ENCODE data around the gene SAP30L. TPM values are rescaled to one million over a fixed set of nuclear protein-coding genes. Genes with fewer than 3 reads are reported as not detected.

SAP30L gene
- total RNA-seq, 1 experiment from 2014 or later: 53.0 TPM

DNA sequence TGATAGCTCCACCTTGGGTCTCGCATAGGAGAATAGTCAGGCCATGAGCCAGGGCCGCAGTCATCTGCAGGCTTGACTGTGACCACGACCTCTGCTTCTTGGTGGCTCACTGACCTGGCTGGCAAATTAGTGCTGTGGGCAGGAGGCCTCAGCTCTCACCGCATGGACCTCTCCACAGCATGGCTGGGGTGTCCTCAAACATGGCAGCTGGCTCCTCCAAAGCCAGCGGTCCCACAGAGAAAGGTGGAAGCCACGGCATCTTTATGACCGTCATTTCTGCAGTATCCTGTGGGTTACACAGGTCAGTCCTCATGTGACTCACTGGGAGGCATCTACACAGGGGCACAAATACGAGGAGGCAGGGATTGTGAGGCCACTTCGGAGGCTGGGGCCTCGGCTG lies 43.2 kb upstream of the SAP30L start:
- DNase-seq: no peak
- no peaks in the 10 kb centered on the region for H3K79me2 ChIP-seq (ENCODE audit: low read depth)
- H3K27ac ChIP-seq: no peak overlapping the region
- H2AFZ ChIP-seq: no peak overlapping the region
- POLR2A ChIA-PET (ENCODE audit: unreplicated experiment): no interaction called here
- intact Hi-C loops (cut with micrococcal nuclease; ENCODE audit: unreplicated experiment): loop anchor here (5.0 kb wide), 1 partner anchor 420 kb away; no protein-coding TSS in a partner anchor
- H3K9me2 ChIP-seq (ENCODE audit: insufficient read depth): no peaks in the 10 kb centered on the region
- H4K20me1 ChIP-seq (ENCODE audit: insufficient read depth): no peaks in the 10 kb centered on the region
- H3K4me3 ChIP-seq: no peak overlapping the region
- BruUV-seq (replicated peaks): no TSS peak
- no peaks in the 10 kb centered on the region for H3F3A ChIP-seq (ENCODE audit: insufficient read depth, low read depth)
- TF ChIP-seq, protein P1, sequence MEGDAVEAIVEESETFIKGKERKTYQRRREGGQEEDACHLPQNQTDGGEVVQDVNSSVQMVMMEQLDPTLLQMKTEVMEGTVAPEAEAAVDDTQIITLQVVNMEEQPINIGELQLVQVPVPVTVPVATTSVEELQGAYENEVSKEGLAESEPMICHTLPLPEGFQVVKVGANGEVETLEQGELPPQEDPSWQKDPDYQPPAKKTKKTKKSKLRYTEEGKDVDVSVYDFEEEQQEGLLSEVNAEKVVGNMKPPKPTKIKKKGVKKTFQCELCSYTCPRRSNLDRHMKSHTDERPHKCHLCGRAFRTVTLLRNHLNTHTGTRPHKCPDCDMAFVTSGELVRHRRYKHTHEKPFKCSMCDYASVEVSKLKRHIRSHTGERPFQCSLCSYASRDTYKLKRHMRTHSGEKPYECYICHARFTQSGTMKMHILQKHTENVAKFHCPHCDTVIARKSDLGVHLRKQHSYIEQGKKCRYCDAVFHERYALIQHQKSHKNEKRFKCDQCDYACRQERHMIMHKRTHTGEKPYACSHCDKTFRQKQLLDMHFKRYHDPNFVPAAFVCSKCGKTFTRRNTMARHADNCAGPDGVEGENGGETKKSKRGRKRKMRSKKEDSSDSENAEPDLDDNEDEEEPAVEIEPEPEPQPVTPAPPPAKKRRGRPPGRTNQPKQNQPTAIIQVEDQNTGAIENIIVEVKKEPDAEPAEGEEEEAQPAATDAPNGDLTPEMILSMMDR (conservative IDR thresholded peaks at IDR 0.05): no peak
- no peak for TF ChIP-seq EZH2 (IDR thresholded peaks at IDR 0.05; ENCODE audit: low read depth)
- no peaks in the 10 kb centered on the region for H3K9me3 ChIP-seq (ENCODE audit: insufficient read depth, low read depth)
- no peaks in the 10 kb centered on the region for H3K27me3 ChIP-seq (ENCODE audit: insufficient read depth, low read depth)
- H3K36me3 ChIP-seq (ENCODE audit: low read depth): 0 out of 2 replicates have a peak, but pooled peaks cover 5% of the 10 kb centered on the region
- no peak overlapping the region for H3K4me2 ChIP-seq
- CTCF ChIA-PET: no interaction called here
- H3K4me1 ChIP-seq (replicated peaks; ENCODE audit: insufficient read depth): no peaks in the 10 kb centered on the region

DNA sequence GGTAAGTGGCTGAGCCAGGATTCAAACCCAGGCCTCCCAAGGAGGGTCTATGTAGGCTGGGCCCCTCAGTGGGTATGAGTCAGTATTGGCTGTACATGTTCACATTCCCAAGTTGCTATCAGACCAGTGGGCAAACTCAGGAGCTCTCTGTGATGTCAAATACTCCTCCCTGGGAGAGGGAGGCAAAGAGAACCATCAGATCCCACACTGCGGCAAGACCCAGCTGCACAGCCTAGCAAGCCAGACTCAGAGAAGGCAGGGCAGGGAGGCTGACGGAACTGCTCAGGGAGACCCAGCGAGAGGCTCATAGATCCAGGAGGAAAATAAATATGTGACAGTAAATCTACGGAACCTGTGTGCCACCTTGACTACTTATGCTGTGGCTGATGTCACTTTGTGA lies 42.6 kb upstream of the SAP30L start:
- Histone ChIP-seq H4K20me1 (ENCODE audit: insufficient read depth) (no peaks in the 10 kb centered on the region), H3K4me3 (no peak overlapping the region), H3K9me2 (ENCODE audit: insufficient read depth) (no peaks in the 10 kb centered on the region), H3K27me3 (ENCODE audit: insufficient read depth, low read depth) (no peaks in the 10 kb centered on the region), H3F3A (ENCODE audit: insufficient read depth, low read depth) (no peaks in the 10 kb centered on the region), H3K4me2 (no peak overlapping the region), H3K9me3 (ENCODE audit: insufficient read depth, low read depth) (no peaks in the 10 kb centered on the region), H3K36me3 (ENCODE audit: low read depth) (0 out of 2 replicates have a peak, but pooled peaks cover 5% of the 10 kb centered on the region), H3K79me2 (ENCODE audit: low read depth) (no peaks in the 10 kb centered on the region), H3K4me1 (replicated peaks; ENCODE audit: insufficient read depth) (no peaks in the 10 kb centered on the region), H3K27ac (no peak overlapping the region), H2AFZ (no peak overlapping the region)
- intact Hi-C loops (cut with micrococcal nuclease; ENCODE audit: unreplicated experiment): loop anchor here (5.0 kb wide), 1 partner anchor 421 kb away; no protein-coding TSS in a partner anchor
- CTCF ChIA-PET: no interaction called here
- no TSS peak for BruUV-seq (replicated peaks)
- DNase-seq: no peak
- TF ChIP-seq EZH2 (IDR thresholded peaks at IDR 0.05; ENCODE audit: low read depth): no peak
- TF ChIP-seq, protein P1 (conservative IDR thresholded peaks at IDR 0.05): no peak
- POLR2A ChIA-PET (ENCODE audit: unreplicated experiment): no interaction called here

DNA sequence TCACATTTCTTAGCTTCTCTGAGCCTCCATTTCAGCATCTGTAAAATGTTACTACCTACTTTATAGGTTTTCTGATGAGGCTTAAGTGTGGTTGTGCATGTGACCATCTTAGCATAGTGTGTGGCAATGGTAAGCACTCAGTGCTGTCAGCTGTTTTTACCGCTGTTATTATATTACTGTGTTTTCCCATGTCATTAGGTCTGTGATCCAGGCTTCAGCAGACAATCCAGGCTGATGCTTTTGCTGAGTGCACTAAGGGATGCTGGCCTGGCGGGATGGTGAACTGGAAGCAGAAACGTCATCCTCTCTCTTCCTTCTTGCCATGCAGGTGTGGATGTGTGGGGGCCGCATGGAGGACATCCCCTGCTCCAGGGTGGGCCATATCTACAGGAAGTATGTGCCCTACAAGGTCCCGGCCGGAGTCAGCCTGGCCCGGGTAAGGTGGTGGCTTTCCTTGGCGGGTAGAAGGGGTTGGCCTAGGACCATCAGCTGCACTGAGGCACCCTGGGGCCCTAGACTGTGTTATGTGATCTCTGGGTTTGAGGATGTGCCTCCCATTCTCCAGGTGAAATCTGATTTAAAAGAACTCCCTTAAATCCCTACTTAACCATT lies 41.9 kb upstream of the SAP30L start:
- intact Hi-C loops (cut with micrococcal nuclease; ENCODE audit: unreplicated experiment): loop anchor here (5.0 kb wide), 1 partner anchor 422 kb away; no protein-coding TSS in a partner anchor
- DNase-seq: no peak
- Histone ChIP-seq H3K4me1 (replicated peaks; ENCODE audit: insufficient read depth) (no peaks in the 10 kb centered on the region), H3K4me3 (no peak overlapping the region), H3K27me3 (ENCODE audit: insufficient read depth, low read depth) (no peaks in the 10 kb centered on the region), H4K20me1 (ENCODE audit: insufficient read depth) (no peaks in the 10 kb centered on the region), H3K79me2 (ENCODE audit: low read depth) (no peaks in the 10 kb centered on the region), H2AFZ (no peak overlapping the region), H3K9me3 (ENCODE audit: insufficient read depth, low read depth) (no peaks in the 10 kb centered on the region), H3K36me3 (ENCODE audit: low read depth) (0 out of 2 replicates have a peak, but pooled peaks cover 5% of the 10 kb centered on the region), H3K27ac (no peak overlapping the region), H3F3A (ENCODE audit: insufficient read depth, low read depth) (no peaks in the 10 kb centered on the region), H3K4me2 (no peak overlapping the region), H3K9me2 (ENCODE audit: insufficient read depth) (no peaks in the 10 kb centered on the region)
- no TSS peak for BruUV-seq (replicated peaks)
- TF ChIP-seq EZH2 (IDR thresholded peaks at IDR 0.05; ENCODE audit: low read depth): no peak
- TF ChIP-seq, protein P1 (conservative IDR thresholded peaks at IDR 0.05): no peak
- ChIA-PET CTCF (interaction anchor here (0.7 to 1.1 kb wide), 2 partner anchors 58 to 318 kb away, joined by 3 read pairs; no protein-coding TSS in a partner anchor), POLR2A (ENCODE audit: unreplicated experiment) (no interaction called here)

Measured in PC-9 (cell line).